Measurements from ENCODE around the gene LYVE1. TPM values are rescaled to one million over a fixed set of nuclear protein-coding genes. Genes with fewer than 3 reads are reported as not detected.

LYVE1 gene
- total RNA-seq, 1 donor from 2014 or later: 108 TPM

GRCh38 chr11:10561043-10561818, 7.2 kb downstream of the LYVE1 start:
- H3K4me1 ChIP-seq: peaks cover 6% of the 10 kb centered on the region
- H3K27ac ChIP-seq: no peak overlapping the region
- no peaks in the 10 kb centered on the region for H3K36me3 ChIP-seq
- DNase-seq (no peak), ATAC-seq (peak; percentile 44)
- no peak overlapping the region for H3K4me3 ChIP-seq
- TF ChIP-seq CTCF (IDR thresholded peaks at IDR 0.05): no peak
- no peaks in the 10 kb centered on the region for H3K27me3 ChIP-seq
- H3K9me3 ChIP-seq: no peaks in the 10 kb centered on the region
- intact Hi-C loops (cut with DNase I): no loop called here

- no peak for TF ChIP-seq CTCF (IDR thresholded peaks at IDR 0.05)
- Histone ChIP-seq H3K36me3 (no peaks in the 10 kb centered on the region), H3K4me3 (no peak overlapping the region), H3K9me3 (no peaks in the 10 kb centered on the region), H3K27ac (no peak overlapping the region), H3K27me3 (no peaks in the 10 kb centered on the region), H3K4me1 (peaks cover 6% of the 10 kb centered on the region)
- ATAC-seq (no peak), DNase-seq (no peak)
- intact Hi-C loops (cut with DNase I): no loop called here
These were observed 10.2 kb downstream of the LYVE1 start for GRCh38 chr11:10558288-10558687.

GRCh38 chr11:10556590-10556989, 11.9 kb downstream of the LYVE1 start:
- H3K4me3 ChIP-seq: no peak overlapping the region
- peaks cover 6% of the 10 kb centered on the region for H3K4me1 ChIP-seq
- no peak for TF ChIP-seq CTCF (IDR thresholded peaks at IDR 0.05)
- no peak overlapping the region for H3K27ac ChIP-seq
- no peaks in the 10 kb centered on the region for H3K9me3 ChIP-seq
- ATAC-seq (no peak), DNase-seq (no peak)
- intact Hi-C loops (cut with DNase I): no loop called here
- no peaks in the 10 kb centered on the region for H3K27me3 ChIP-seq
- no peaks in the 10 kb centered on the region for H3K36me3 ChIP-seq

GRCh38 chr11:10551845-10552352, 16.6 kb downstream of the LYVE1 start:
- Histone ChIP-seq H3K27me3 (no peaks in the 10 kb centered on the region), H3K9me3 (no peaks in the 10 kb centered on the region), H3K36me3 (no peaks in the 10 kb centered on the region), H3K27ac (no peak overlapping the region), H3K4me1 (no peaks in the 10 kb centered on the region), H3K4me3 (no peak overlapping the region)
- intact Hi-C loops (cut with DNase I): no loop called here
- ATAC-seq (no peak), DNase-seq (no peak)
- TF ChIP-seq CTCF (IDR thresholded peaks at IDR 0.05): no peak

GRCh38 chr11:10551290-10551592, 17.2 kb downstream of the LYVE1 start:
- Histone ChIP-seq H3K27me3 (no peaks in the 10 kb centered on the region), H3K27ac (no peak overlapping the region), H3K4me3 (no peak overlapping the region), H3K4me1 (no peaks in the 10 kb centered on the region), H3K9me3 (no peaks in the 10 kb centered on the region), H3K36me3 (no peaks in the 10 kb centered on the region)
- no peak for TF ChIP-seq CTCF (IDR thresholded peaks at IDR 0.05)
- intact Hi-C loops (cut with DNase I): no loop called here
- ATAC-seq: no peak
- DNase-seq: no peak
